Stimulated activated CD8-positive, alpha-beta memory T cell treated with anti-CD3 and anti-CD28 coated beads, Interleukin-15, amount 100 ng/mL, for 48 hours (primary cell): ENCODE results near the gene TMEM258.

ENCODE experiments used
- DNase-seq, 2 donors: peaks; one replicate each; pipeline ENCODE4 v3.0.0-alpha.2; 2020; ENCODE audit warnings: low read depth in 2 of 2

The TMEM258 gene

GRCh38 chr11:61795876-61796526 is 3.6 kb upstream of the TMEM258 start:
- DNase-seq: no peak

GRCh38 chr11:61795459-61795858 is 3.1 kb upstream of the TMEM258 start:
- DNase-seq: no peak

- DNase-seq: no peak
Measured at GRCh38 chr11:61794579-61794978, 2.2 kb upstream of the TMEM258 start.

- no peak for DNase-seq
Measured at GRCh38 chr11:61793829-61794204, 1.4 kb upstream of the TMEM258 start.

- DNase-seq: no peak
Measured at GRCh38 chr11:61793083-61793828, 857 bp upstream of the TMEM258 start.

GRCh38 chr11:61791737-61792309 is 576 bp downstream of the TMEM258 start:
- peak in 1 of 2 donors; percentile 36 for DNase-seq

GRCh38 chr11:61787928-61788491 is 4.4 kb downstream of the TMEM258 start:
- no peak for DNase-seq

- no peak for DNase-seq
Measured at GRCh38 chr11:61785837-61786402, 6.5 kb downstream of the TMEM258 start.

- DNase-seq: no peak
Measured at GRCh38 chr11:61784506-61784805, 7.9 kb downstream of the TMEM258 start.

- DNase-seq: no peak
Measured at GRCh38 chr11:61783717-61784505, 8.5 kb downstream of the TMEM258 start.

GRCh38 chr11:61782841-61783240 is 9.6 kb downstream of the TMEM258 start:
- no peak for DNase-seq

- DNase-seq: no peak
Measured at GRCh38 chr11:61782299-61782698, 10.1 kb downstream of the TMEM258 start.

- no peak for DNase-seq
Measured at GRCh38 chr11:61781585-61781984, 10.8 kb downstream of the TMEM258 start.

- DNase-seq: no peak
Measured at GRCh38 chr11:61780581-61781162, 11.7 kb downstream of the TMEM258 start.

- DNase-seq: no peak
Measured at GRCh38 chr11:61779666-61780525, 12.5 kb downstream of the TMEM258 start.

GRCh38 chr11:61778920-61779650 is 13.3 kb downstream of the TMEM258 start:
- DNase-seq: no peak

- DNase-seq: no peak
Measured at GRCh38 chr11:61778357-61778886, 14.0 kb downstream of the TMEM258 start.

- DNase-seq: peak in 1 of 2 donors; percentile 28
Measured at GRCh38 chr11:61777234-61778090, 14.9 kb downstream of the TMEM258 start.
